Mesothelial cell of epicardium (in vitro differentiated cells): ENCODE measurements around the gene RIN2. TPM values are rescaled to one million over a fixed set of nuclear protein-coding genes. Genes with fewer than 3 reads are reported as not detected.
"Not testable (repeated sequence)": the region's sequence is repeated elsewhere in the genome, so short reads cannot be mapped to it uniquely, and the experiment has no call there.

ENCODE experiments used
- DNase-seq, 2 experiments: peaks; one replicate each; pipeline ENCODE4 v3.0.0; 2021; ENCODE audit warnings: low spot score in 2 of 2; ENCODE audit not compliant: unreplicated experiment in 2 of 2
- H3K27ac Mint-ChIP-seq: 2 replicates; pipeline ENCODE4 v1.8.0; 2021; ENCODE audit warnings: mixed read lengths
- H3K27me3 Mint-ChIP-seq: 2 replicates; pipeline ENCODE4 v1.8.0; 2021; ENCODE audit warnings: low read depth, mixed read lengths
- H3K36me3 Mint-ChIP-seq: 2 replicates; pipeline ENCODE4 v1.8.0; 2021; ENCODE audit warnings: mixed read lengths
- H3K4me1 Mint-ChIP-seq: 2 replicates; pipeline ENCODE4 v1.8.0; 2021; ENCODE audit warnings: mixed read lengths
- H3K4me3 Mint-ChIP-seq: 2 replicates; pipeline ENCODE4 v1.8.0; 2021; ENCODE audit warnings: mild to moderate bottlenecking, moderate library complexity, mixed read lengths
- H3K9me3 Mint-ChIP-seq: 2 replicates; pipeline ENCODE4 v1.8.0; 2021; ENCODE audit warnings: mixed read lengths
- total RNA-seq: library from RNA; stranded (reverse); gene quantifications from 3 replicates; pipeline ENCODE4 v1.2.1, GENCODE V29; 2021
- TF ChIP-seq, protein P1 (sequence below): fragments of 200-600 bp; sonication (generic); IDR thresholded peaks from one replicate; pipeline ENCODE4 v1.5.0; 2021; ENCODE audit warnings: antibody characterized with exemption; ENCODE audit not compliant: unreplicated experiment

Gene RIN2
- total RNA-seq, 1 donor from 2014 or later: 59.4 TPM

DNA sequence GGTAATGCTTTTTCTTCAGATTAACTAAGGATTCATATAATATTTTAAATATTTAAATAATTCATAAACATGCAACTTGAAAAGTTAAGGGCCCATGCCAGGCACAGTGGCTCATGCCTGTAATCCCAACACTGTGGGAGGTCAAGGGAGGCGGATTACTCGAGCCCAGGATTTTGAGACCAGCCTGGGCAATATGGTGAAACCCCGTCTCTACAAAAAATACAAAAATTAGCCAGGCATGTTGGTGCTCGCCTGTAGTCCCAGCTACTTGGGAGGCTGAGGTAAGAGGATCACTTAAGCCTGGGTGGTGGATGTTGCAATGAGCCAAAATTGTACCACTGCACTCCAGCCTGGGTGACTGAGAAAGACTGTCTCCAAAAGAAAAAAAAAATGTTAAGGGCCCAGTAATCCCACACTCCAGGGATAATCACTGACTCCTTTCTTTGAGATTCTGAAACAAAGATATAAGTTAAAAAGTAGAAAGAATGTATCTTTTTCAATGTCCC is 7.9 kb upstream of the RIN2 start:
- H3K27me3 Mint-ChIP-seq: no peaks in the 10 kb centered on the region
- peaks cover 10% of the 10 kb centered on the region for H3K9me3 Mint-ChIP-seq
- no peak overlapping the region for H3K4me3 Mint-ChIP-seq
- DNase-seq: no peak
- no peaks in the 10 kb centered on the region for H3K36me3 Mint-ChIP-seq
- peaks cover 12% of the 10 kb centered on the region for H3K4me1 Mint-ChIP-seq
- no peak overlapping the region for H3K27ac Mint-ChIP-seq
- TF ChIP-seq, protein P1, sequence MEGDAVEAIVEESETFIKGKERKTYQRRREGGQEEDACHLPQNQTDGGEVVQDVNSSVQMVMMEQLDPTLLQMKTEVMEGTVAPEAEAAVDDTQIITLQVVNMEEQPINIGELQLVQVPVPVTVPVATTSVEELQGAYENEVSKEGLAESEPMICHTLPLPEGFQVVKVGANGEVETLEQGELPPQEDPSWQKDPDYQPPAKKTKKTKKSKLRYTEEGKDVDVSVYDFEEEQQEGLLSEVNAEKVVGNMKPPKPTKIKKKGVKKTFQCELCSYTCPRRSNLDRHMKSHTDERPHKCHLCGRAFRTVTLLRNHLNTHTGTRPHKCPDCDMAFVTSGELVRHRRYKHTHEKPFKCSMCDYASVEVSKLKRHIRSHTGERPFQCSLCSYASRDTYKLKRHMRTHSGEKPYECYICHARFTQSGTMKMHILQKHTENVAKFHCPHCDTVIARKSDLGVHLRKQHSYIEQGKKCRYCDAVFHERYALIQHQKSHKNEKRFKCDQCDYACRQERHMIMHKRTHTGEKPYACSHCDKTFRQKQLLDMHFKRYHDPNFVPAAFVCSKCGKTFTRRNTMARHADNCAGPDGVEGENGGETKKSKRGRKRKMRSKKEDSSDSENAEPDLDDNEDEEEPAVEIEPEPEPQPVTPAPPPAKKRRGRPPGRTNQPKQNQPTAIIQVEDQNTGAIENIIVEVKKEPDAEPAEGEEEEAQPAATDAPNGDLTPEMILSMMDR: no peak

DNA sequence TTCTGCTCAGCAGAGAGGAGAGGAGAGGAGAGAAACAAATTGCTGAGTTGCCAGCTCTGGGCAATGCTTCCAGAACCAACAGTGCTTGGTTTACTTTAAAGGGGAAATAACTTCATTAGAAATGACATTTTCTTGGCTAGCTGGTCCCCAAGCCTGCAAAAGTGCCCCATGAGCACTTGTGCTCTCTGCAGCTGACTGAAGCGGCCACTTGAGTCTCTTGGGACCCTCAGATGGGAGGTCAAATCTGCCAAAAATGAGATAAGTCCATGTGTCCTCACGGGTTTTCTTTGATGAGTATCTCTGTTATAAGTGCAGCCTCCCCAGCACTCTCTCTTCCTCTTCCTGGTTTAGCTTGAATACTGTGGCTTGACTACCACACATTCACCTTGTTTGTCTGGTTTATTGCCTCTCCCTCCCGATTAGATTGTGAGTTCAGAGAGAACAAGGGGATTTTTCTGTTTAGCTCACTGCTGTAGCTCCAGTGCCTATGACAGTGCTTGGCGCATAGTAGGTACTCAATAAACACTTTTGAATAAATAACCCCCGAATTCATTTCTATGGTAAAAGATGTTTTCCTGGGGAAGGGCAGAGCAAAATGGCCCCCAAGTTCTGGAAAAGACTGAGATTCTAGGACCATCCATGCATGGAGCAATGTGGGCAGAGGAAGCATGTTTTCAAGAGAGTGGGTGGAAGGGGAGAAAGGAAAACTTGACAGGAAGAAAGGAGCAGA is 7.0 kb upstream of the RIN2 start:
- peaks cover under 1% of the 10 kb centered on the region for H3K9me3 Mint-ChIP-seq
- no peak overlapping the region for H3K4me3 Mint-ChIP-seq
- H3K27ac Mint-ChIP-seq: no peak overlapping the region
- TF ChIP-seq, protein P1: no peak
- H3K36me3 Mint-ChIP-seq: no peaks in the 10 kb centered on the region
- DNase-seq: no peak
- peaks cover 14% of the 10 kb centered on the region for H3K4me1 Mint-ChIP-seq
- H3K27me3 Mint-ChIP-seq: no peaks in the 10 kb centered on the region

DNA sequence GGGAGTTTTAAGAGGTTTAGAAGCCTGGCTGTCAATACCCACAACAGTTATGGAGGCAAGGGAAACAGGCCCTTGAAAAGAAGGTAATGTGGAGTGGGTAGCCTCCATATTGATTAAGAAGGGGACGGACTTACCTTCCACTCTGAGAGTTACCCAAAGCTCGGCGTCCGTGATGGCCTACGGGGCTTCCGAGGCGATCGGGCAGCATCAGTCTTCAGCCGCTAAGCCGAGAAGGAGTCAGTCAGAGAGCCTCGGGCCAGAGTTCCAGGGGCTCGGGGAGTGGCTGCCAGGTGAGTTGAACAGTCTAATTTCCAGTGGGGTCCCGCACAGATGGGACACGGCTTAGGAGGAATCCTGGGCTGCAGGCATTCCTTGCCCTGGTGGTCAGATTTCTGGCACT is 3.9 kb upstream of the RIN2 start:
- H3K27ac Mint-ChIP-seq, H3K9me3 Mint-ChIP-seq, DNase-seq, H3K27me3 Mint-ChIP-seq, H3K36me3 Mint-ChIP-seq, H3K4me3 Mint-ChIP-seq: not testable (repeated sequence)
- H3K4me1 Mint-ChIP-seq: peaks cover 29% of the 10 kb centered on the region

DNA sequence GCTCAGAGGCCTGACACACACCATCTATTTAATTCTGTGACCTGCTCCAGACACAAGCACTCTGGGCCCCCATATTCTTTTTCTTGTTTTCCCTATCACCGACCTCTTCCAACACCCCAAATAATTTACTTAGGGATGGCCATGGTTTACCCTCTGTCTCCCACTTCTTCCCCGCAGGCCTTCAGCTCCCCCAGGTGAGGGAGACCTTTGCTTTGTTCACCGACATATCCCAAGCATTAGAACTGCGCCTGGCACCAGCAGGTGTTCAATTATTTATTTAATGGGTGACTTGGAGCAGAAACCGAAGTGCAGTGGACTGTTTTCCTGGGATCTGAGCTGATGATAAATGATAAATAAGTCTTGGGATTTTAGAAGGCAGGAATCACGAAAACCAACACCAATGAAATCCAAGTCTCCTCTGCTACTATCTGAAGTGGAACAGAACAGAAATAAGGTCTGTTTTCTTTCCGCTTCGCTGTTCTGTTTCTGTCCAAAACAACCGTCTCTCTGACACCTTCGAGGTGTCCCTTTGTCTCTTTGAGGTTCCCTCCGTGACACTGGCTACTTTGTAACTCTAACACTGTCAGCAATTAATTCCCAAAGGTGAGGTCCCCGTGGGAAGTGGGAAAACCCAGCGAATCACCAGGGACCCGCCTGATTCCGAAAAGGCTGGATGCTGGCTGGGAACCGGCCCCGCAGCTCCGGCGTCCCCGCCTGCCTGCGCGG is 1.1 kb upstream of the RIN2 start:
- TF ChIP-seq, protein P1: no peak
- DNase-seq: no peak
- Mint-ChIP-seq H3K36me3 (peaks cover 3% of the 10 kb centered on the region), H3K9me3 (no peaks in the 10 kb centered on the region), H3K4me3 (peak overlapping the region; percentile 92), H3K4me1 (peaks cover 42% of the 10 kb centered on the region), H3K27me3 (no peaks in the 10 kb centered on the region), H3K27ac (peak overlapping the region; percentile 98)

DNA sequence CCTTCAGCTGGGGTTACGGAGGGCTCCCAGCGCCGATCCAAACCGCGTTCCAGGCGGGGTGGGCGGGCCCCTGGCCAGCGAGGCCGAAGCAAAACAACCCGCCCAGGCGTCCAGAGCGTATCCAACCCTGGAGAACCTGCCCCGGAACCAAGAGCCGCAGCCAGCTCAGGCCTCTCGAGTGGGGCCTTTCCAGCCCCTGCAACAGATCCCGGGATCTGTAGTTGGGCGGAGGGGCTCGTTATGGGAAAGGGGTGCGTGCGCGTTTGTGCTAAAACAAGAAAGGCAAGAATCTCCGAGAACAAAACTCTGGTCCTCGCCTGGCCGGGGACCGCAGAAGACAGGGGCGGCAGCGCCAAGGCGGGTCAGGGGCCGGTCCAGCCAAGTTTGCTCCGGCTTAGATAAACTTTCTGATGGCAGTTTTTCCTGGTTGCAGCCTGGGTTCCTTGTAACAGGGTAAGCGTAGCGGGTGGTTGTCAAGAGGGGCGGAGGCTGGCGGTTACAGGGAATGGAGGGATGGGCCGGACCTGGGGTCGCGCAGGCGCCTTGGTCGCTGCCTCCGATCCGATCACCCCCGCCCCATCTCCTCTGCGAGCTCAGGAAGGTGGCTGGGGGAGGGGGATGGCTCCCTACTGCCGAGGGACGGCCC is 448 bp upstream of the RIN2 start:
- peak overlapping the region; percentile 98 for H3K27ac Mint-ChIP-seq
- TF ChIP-seq, protein P1: no peak
- no peaks in the 10 kb centered on the region for H3K9me3 Mint-ChIP-seq
- peak overlapping the region; percentile 92 for H3K4me3 Mint-ChIP-seq
- H3K4me1 Mint-ChIP-seq: peaks cover 48% of the 10 kb centered on the region
- H3K36me3 Mint-ChIP-seq: peaks cover 9% of the 10 kb centered on the region
- peak; percentile 91 for DNase-seq
- no peaks in the 10 kb centered on the region for H3K27me3 Mint-ChIP-seq
